ENCODE measurements around the gene AQP3.
"Not testable (repeated sequence)": the region's sequence is repeated elsewhere in the genome, so short reads cannot be mapped to it uniquely, and the experiment has no call there.

AQP3 gene

GRCh38 chr9:33426843-33427293, 20.5 kb downstream of the AQP3 start:
- Histone ChIP-seq H3K36me3 (ENCODE audit: low read length) (no peaks in the 10 kb centered on the region), H3K79me2 (ENCODE audit: insufficient read depth, low read length) (no peaks in the 10 kb centered on the region), H4K20me1 (ENCODE audit: low read depth, low read length) (no peaks in the 10 kb centered on the region), H3F3A (ENCODE audit: insufficient read depth) (no peaks in the 10 kb centered on the region), H2AFZ (ENCODE audit: low read depth, low read length, severe bottlenecking) (no peak overlapping the region), H3K9ac (ENCODE audit: low read length) (no peak overlapping the region), H3K27me3 (ENCODE audit: low read length) (no peaks in the 10 kb centered on the region), H3K27ac (ENCODE audit: low read depth, low read length) (no peak overlapping the region), H3K9me2 (replicated peaks; ENCODE audit: insufficient read depth, low read length) (no peaks in the 10 kb centered on the region), H3K9me3 (ENCODE audit: insufficient read depth, low read length) (no peaks in the 10 kb centered on the region), H3K4me2 (ENCODE audit: low read depth, low read length, poor library complexity, severe bottlenecking) (no peak overlapping the region), H3K4me3 (ENCODE audit: insufficient read depth, low read length, poor library complexity, severe bottlenecking) (no peak overlapping the region)
- no peak for TF ChIP-seq CTCF (IDR thresholded peaks at IDR 0.05; ENCODE audit: insufficient read depth, low read length, poor library complexity, severe bottlenecking)
- TF ChIP-seq EZH2phosphoT487 (conservative IDR thresholded peaks at IDR 0.05; ENCODE audit: low read length), result no peak

GRCh38 chr9:33425128-33425533, 22.3 kb downstream of the AQP3 start:
- no peak overlapping the region for H2AFZ ChIP-seq (ENCODE audit: low read depth, low read length, severe bottlenecking)
- no peaks in the 10 kb centered on the region for H3K27me3 ChIP-seq (ENCODE audit: low read length)
- no peak overlapping the region for H3K27ac ChIP-seq (ENCODE audit: low read depth, low read length)
- no peaks in the 10 kb centered on the region for H3K36me3 ChIP-seq (ENCODE audit: low read length)
- no peaks in the 10 kb centered on the region for H3K9me2 ChIP-seq (replicated peaks; ENCODE audit: insufficient read depth, low read length)
- no peak overlapping the region for H3K4me3 ChIP-seq (ENCODE audit: insufficient read depth, low read length, poor library complexity, severe bottlenecking)
- H3K9ac ChIP-seq (ENCODE audit: low read length), result no peak overlapping the region
- no peaks in the 10 kb centered on the region for H4K20me1 ChIP-seq (ENCODE audit: low read depth, low read length)
- no peaks in the 10 kb centered on the region for H3K79me2 ChIP-seq (ENCODE audit: insufficient read depth, low read length)
- no peaks in the 10 kb centered on the region for H3K9me3 ChIP-seq (ENCODE audit: insufficient read depth, low read length)
- no peaks in the 10 kb centered on the region for H3F3A ChIP-seq (ENCODE audit: insufficient read depth)
- TF ChIP-seq EZH2phosphoT487 (conservative IDR thresholded peaks at IDR 0.05; ENCODE audit: low read length), result no peak
- no peak for TF ChIP-seq CTCF (IDR thresholded peaks at IDR 0.05; ENCODE audit: insufficient read depth, low read length, poor library complexity, severe bottlenecking)
- no peak overlapping the region for H3K4me2 ChIP-seq (ENCODE audit: low read depth, low read length, poor library complexity, severe bottlenecking)

GRCh38 chr9:33424492-33424891, 22.9 kb downstream of the AQP3 start:
- not testable (repeated sequence) for H3K4me2 ChIP-seq (ENCODE audit: low read depth, low read length, poor library complexity, severe bottlenecking); H3K27me3 ChIP-seq (ENCODE audit: low read length); H4K20me1 ChIP-seq (ENCODE audit: low read depth, low read length); H3K79me2 ChIP-seq (ENCODE audit: insufficient read depth, low read length); H3K27ac ChIP-seq (ENCODE audit: low read depth, low read length); H3F3A ChIP-seq (ENCODE audit: insufficient read depth); H3K36me3 ChIP-seq (ENCODE audit: low read length); H2AFZ ChIP-seq (ENCODE audit: low read depth, low read length, severe bottlenecking); H3K9me2 ChIP-seq (replicated peaks; ENCODE audit: insufficient read depth, low read length); H3K9ac ChIP-seq (ENCODE audit: low read length); H3K4me3 ChIP-seq (ENCODE audit: insufficient read depth, low read length, poor library complexity, severe bottlenecking); H3K9me3 ChIP-seq (ENCODE audit: insufficient read depth, low read length)

GRCh38 chr9:33424043-33424442, 23.4 kb downstream of the AQP3 start:
- not testable (repeated sequence) for H3K36me3 ChIP-seq (ENCODE audit: low read length); H3K79me2 ChIP-seq (ENCODE audit: insufficient read depth, low read length); H4K20me1 ChIP-seq (ENCODE audit: low read depth, low read length); H3K9ac ChIP-seq (ENCODE audit: low read length); H2AFZ ChIP-seq (ENCODE audit: low read depth, low read length, severe bottlenecking); H3K4me3 ChIP-seq (ENCODE audit: insufficient read depth, low read length, poor library complexity, severe bottlenecking); H3K9me2 ChIP-seq (replicated peaks; ENCODE audit: insufficient read depth, low read length); H3K27ac ChIP-seq (ENCODE audit: low read depth, low read length); H3K9me3 ChIP-seq (ENCODE audit: insufficient read depth, low read length); H3K27me3 ChIP-seq (ENCODE audit: low read length); H3K4me2 ChIP-seq (ENCODE audit: low read depth, low read length, poor library complexity, severe bottlenecking); H3F3A ChIP-seq (ENCODE audit: insufficient read depth)
